GM18519 (cell line): ENCODE measurements around the gene SND1.

ENCODE experiments used
- ATAC-seq: cut with Tn5 transposase; IDR thresholded peaks from one replicate; pipeline ENCODE4 v1.9.1; 2021; ENCODE audit warnings: mild to moderate bottlenecking, moderate library complexity; ENCODE audit not compliant: unreplicated experiment, low FRiP score

Gene SND1

GRCh38 chr7:127682140-127682539 lies 30.1 kb downstream of the SND1 start:
- no peak for ATAC-seq

GRCh38 chr7:127683776-127684681 lies 32.0 kb downstream of the SND1 start:
- peak; percentile 87 for ATAC-seq

GRCh38 chr7:127689194-127689772 lies 37.3 kb downstream of the SND1 start:
- ATAC-seq, result no peak

GRCh38 chr7:127690337-127690736 lies 38.3 kb downstream of the SND1 start:
- no peak for ATAC-seq

GRCh38 chr7:127690806-127691205 lies 38.8 kb downstream of the SND1 start:
- no peak for ATAC-seq

- ATAC-seq, result no peak
These were observed 40.2 kb downstream of the SND1 start for GRCh38 chr7:127692200-127692599.

- no peak for ATAC-seq
These were observed 47.9 kb downstream of the SND1 start for GRCh38 chr7:127699853-127700252.

- no peak for ATAC-seq
These were observed 50.2 kb downstream of the SND1 start for GRCh38 chr7:127702052-127702652.

- no peak for ATAC-seq
These were observed 50.9 kb downstream of the SND1 start for GRCh38 chr7:127702938-127703337.

GRCh38 chr7:127704211-127704610 lies 52.2 kb downstream of the SND1 start:
- ATAC-seq, result no peak

- ATAC-seq, result no peak
These were observed 53.5 kb downstream of the SND1 start for GRCh38 chr7:127705461-127705959.

- ATAC-seq, result no peak
These were observed 54.8 kb downstream of the SND1 start for GRCh38 chr7:127706766-127707165.

- no peak for ATAC-seq
These were observed 56.2 kb downstream of the SND1 start for GRCh38 chr7:127708201-127708600.

- ATAC-seq, result peak; percentile 79
These were observed 56.8 kb downstream of the SND1 start for GRCh38 chr7:127708788-127709187.

- no peak for ATAC-seq
These were observed 58.6 kb downstream of the SND1 start for GRCh38 chr7:127710635-127711034.

GRCh38 chr7:127711872-127712271 lies 59.9 kb downstream of the SND1 start:
- no peak for ATAC-seq

GRCh38 chr7:127713006-127713405 lies 61.0 kb downstream of the SND1 start:
- ATAC-seq, result no peak

- ATAC-seq, result no peak
These were observed 61.8 kb downstream of the SND1 start for GRCh38 chr7:127713758-127714157.

- no peak for ATAC-seq
These were observed 63.3 kb downstream of the SND1 start for GRCh38 chr7:127715272-127715671.

- ATAC-seq, result no peak
These were observed 63.9 kb downstream of the SND1 start for GRCh38 chr7:127715901-127716300.
